ENCODE data around the gene ZXDC. TPM values are rescaled to one million over a fixed set of nuclear protein-coding genes. Genes with fewer than 3 reads are reported as not detected.

Gene ZXDC
- total RNA-seq, 2 donors from 2014 or later: 30.5 to 31.6 TPM

GRCh38 chr3:126392246-126392645 is 83.4 kb downstream of the ZXDC start:
- Histone ChIP-seq H3K27ac (ENCODE audit: low read depth, low read length) (no peak overlapping the region), H3K36me3 (ENCODE audit: control insufficient read depth, insufficient read depth, low read length) (no peaks in the 10 kb centered on the region), H3K4me1 (ENCODE audit: control insufficient read depth, insufficient read depth, low read length) (no peaks in the 10 kb centered on the region), H3K4me3 (ENCODE audit: low read length) (no peak overlapping the region), H3K9ac (ENCODE audit: extremely low read depth, low read length, poor library complexity, severe bottlenecking) (no peak overlapping the region), H3K27me3 (ENCODE audit: control insufficient read depth, insufficient read depth, low read length, poor library complexity, severe bottlenecking) (peaks cover 29% of the 10 kb centered on the region), H3K9me3 (ENCODE audit: control insufficient read depth, low read length) (no peaks in the 10 kb centered on the region)
- Mint-ChIP-seq H3K27me3 (ENCODE audit: insufficient read depth) (peaks cover 68% of the 10 kb centered on the region), H3K4me1 (peaks cover 7% of the 10 kb centered on the region), H3K4me3 (no peak overlapping the region), H3K36me3 (ENCODE audit: low read depth) (no peaks in the 10 kb centered on the region), H3K9me3 (no peaks in the 10 kb centered on the region), H3K27ac (no peak overlapping the region)
- no peak for TF ChIP-seq CTCF (conservative IDR thresholded peaks at IDR 0.05)
- no peak for DNase-seq
- 88 to 95% methylated on average over 5 to 12 of the region's 12 CpGs for WGBS, 2 experiments (ENCODE audit: insufficient coverage in 1 of 2, insufficient read length in 1 of 2)

- H3K36me3 ChIP-seq (ENCODE audit: control insufficient read depth, insufficient read depth, low read length): no peaks in the 10 kb centered on the region
- H3K27ac Mint-ChIP-seq: no peak overlapping the region
- H3K9ac ChIP-seq (ENCODE audit: extremely low read depth, low read length, poor library complexity, severe bottlenecking): no peak overlapping the region
- H3K4me1 Mint-ChIP-seq: peaks cover 7% of the 10 kb centered on the region
- H3K4me1 ChIP-seq (ENCODE audit: control insufficient read depth, insufficient read depth, low read length): no peaks in the 10 kb centered on the region
- WGBS, 2 experiments (ENCODE audit: insufficient coverage in 1 of 2, insufficient read length in 1 of 2): 77 to 80% methylated on average over 1 of the region's 1 CpG
- no peaks in the 10 kb centered on the region for H3K36me3 Mint-ChIP-seq (ENCODE audit: low read depth)
- H3K4me3 Mint-ChIP-seq: no peak overlapping the region
- no peaks in the 10 kb centered on the region for H3K9me3 Mint-ChIP-seq
- H3K4me3 ChIP-seq (ENCODE audit: low read length): no peak overlapping the region
- H3K27me3 Mint-ChIP-seq (ENCODE audit: insufficient read depth): peaks cover 66% of the 10 kb centered on the region
- no peaks in the 10 kb centered on the region for H3K9me3 ChIP-seq (ENCODE audit: control insufficient read depth, low read length)
- no peak for TF ChIP-seq CTCF (conservative IDR thresholded peaks at IDR 0.05)
- H3K27ac ChIP-seq (ENCODE audit: low read depth, low read length): no peak overlapping the region
- DNase-seq: no peak
- peaks cover 29% of the 10 kb centered on the region for H3K27me3 ChIP-seq (ENCODE audit: control insufficient read depth, insufficient read depth, low read length, poor library complexity, severe bottlenecking)
These were observed 84.1 kb downstream of the ZXDC start for GRCh38 chr3:126391631-126392030.

GRCh38 chr3:126390751-126391150 is 84.9 kb downstream of the ZXDC start:
- peaks cover 60% of the 10 kb centered on the region for H3K27me3 Mint-ChIP-seq (ENCODE audit: insufficient read depth)
- H3K9ac ChIP-seq (ENCODE audit: extremely low read depth, low read length, poor library complexity, severe bottlenecking): no peak overlapping the region
- H3K4me1 ChIP-seq (ENCODE audit: control insufficient read depth, insufficient read depth, low read length): no peaks in the 10 kb centered on the region
- no peak overlapping the region for H3K27ac ChIP-seq (ENCODE audit: low read depth, low read length)
- TF ChIP-seq CTCF (conservative IDR thresholded peaks at IDR 0.05): no peak
- H3K27ac Mint-ChIP-seq: no peak overlapping the region
- H3K4me3 ChIP-seq (ENCODE audit: low read length): no peak overlapping the region
- peaks cover 21% of the 10 kb centered on the region for H3K27me3 ChIP-seq (ENCODE audit: control insufficient read depth, insufficient read depth, low read length, poor library complexity, severe bottlenecking)
- peaks cover 7% of the 10 kb centered on the region for H3K4me1 Mint-ChIP-seq
- WGBS, 2 experiments (ENCODE audit: insufficient coverage in 1 of 2, insufficient read length in 1 of 2): 84 to 100% methylated on average over 3 to 4 of the region's 4 CpGs
- no peaks in the 10 kb centered on the region for H3K9me3 Mint-ChIP-seq
- H3K4me3 Mint-ChIP-seq: no peak overlapping the region
- H3K36me3 ChIP-seq (ENCODE audit: control insufficient read depth, insufficient read depth, low read length): no peaks in the 10 kb centered on the region
- no peak for DNase-seq
- H3K9me3 ChIP-seq (ENCODE audit: control insufficient read depth, low read length): no peaks in the 10 kb centered on the region
- no peaks in the 10 kb centered on the region for H3K36me3 Mint-ChIP-seq (ENCODE audit: low read depth)
